B cell (primary cell): ENCODE results near the gene TMEM30A. TPM values are rescaled to one million over a fixed set of nuclear protein-coding genes. Genes with fewer than 3 reads are reported as not detected.

Source experiments
- ATAC-seq: fragments of 200-7000 bp; cut with Tn5 transposase; one replicate; pipeline ENCODE4 v1.10.0; 2021; ENCODE audit warnings: low read depth, mild to moderate bottlenecking, moderate number of reproducible peaks, moderate library complexity
- CTCF ChIA-PET: fragments of 350-600 bp; sonication (Branson Sonifier 250); formaldehyde crosslinking; loops from one replicate; lab custom pipeline; 2021; ENCODE audit warnings: antibody characterized with exemption, inconsistent platforms; lab: Charles Lee
- POLR2A ChIA-PET: fragments of 350-600 bp; sonication (Branson Sonifier 250); formaldehyde crosslinking; loops from one replicate; lab custom pipeline; 2021; ENCODE audit warnings: antibody characterized with exemption; lab: Charles Lee
- DNase-seq: peaks from one replicate; pipeline ENCODE4 v3.0.0; 2013
- H2AFZ ChIP-seq: 2 replicates; pipeline ENCODE4 v1.6.1; 2012; ENCODE audit warnings: mild to moderate bottlenecking, low read depth, low read length; ENCODE audit not compliant: insufficient read depth, poor library complexity, severe bottlenecking
- H3K27ac ChIP-seq, 2 donors: 1 replicate in 1 of 2; 2 replicates in 1 of 2; pipeline ENCODE4 v1.5.1; 2012 to 2013; ENCODE audit warnings: low read length in 2 of 2, mild to moderate bottlenecking in 2 of 2, moderate library complexity in 1 of 2
- H3K27me3 ChIP-seq, 4 experiments: fragments of 200-600 bp in 1 of 4; sonication (generic) in 1 of 4; replicated peaks in 1 of 4; 1 replicate in 2 of 4; 2 replicates in 2 of 4; pipeline versions ENCODE4 v1.6.1 to v1.7.0; 2013 to 2016; ENCODE audit warnings: low read length in 3 of 4, mild to moderate bottlenecking in 2 of 4, mixed read lengths in 1 of 4, moderate library complexity in 1 of 4; ENCODE audit not compliant: insufficient read depth in 4 of 4, control insufficient read depth in 3 of 4; ENCODE audit errors: control extremely low read depth in 1 of 4
- H3K36me3 ChIP-seq, 2 experiments: replicated peaks in 1 of 2; 1 replicate in 1 of 2; 2 replicates in 1 of 2; pipeline versions ENCODE4 v1.6.1 to v1.7.1; 2013; ENCODE audit warnings: low read length in 1 of 2; ENCODE audit not compliant: insufficient read depth in 2 of 2, control insufficient read depth in 1 of 2; ENCODE audit errors: control extremely low read depth in 1 of 2, extremely low read depth in 1 of 2
- H3K4me1 ChIP-seq, 2 donors: fragments of 200-600 bp in 1 of 2; sonication (generic) in 1 of 2; 1 replicate in 1 of 2; 2 replicates in 1 of 2; pipeline versions ENCODE4 v1.5.1 to v1.6.1; 2013 to 2017; ENCODE audit warnings: low read length in 2 of 2; ENCODE audit not compliant: control insufficient read depth in 2 of 2, insufficient read depth in 2 of 2
- H3K4me2 ChIP-seq: replicated peaks from 2 replicates; pipeline ENCODE3; 2012; ENCODE audit warnings: mild to moderate bottlenecking, low read depth, low read length; ENCODE audit not compliant: poor library complexity, severe bottlenecking
- H3K4me3 ChIP-seq, 5 experiments: fragments of 200-600 bp in 1 of 5; sonication (generic) in 1 of 5; 1 replicate in 3 of 5; 2 replicates in 2 of 5; pipeline versions ENCODE4 v1.5.1 to v1.7.0; 2011 to 2016; ENCODE audit warnings: low read length in 4 of 5, mild to moderate bottlenecking in 4 of 5, low read depth in 2 of 5, control low read depth in 1 of 5, moderate library complexity in 1 of 5; ENCODE audit not compliant: insufficient read depth in 1 of 5; ENCODE audit errors: control extremely low read depth in 1 of 5, extremely low read depth in 1 of 5
- H3K79me2 ChIP-seq: fragments of 200-600 bp; sonication (generic); one replicate; pipeline ENCODE4 v1.6.0; 2016; ENCODE audit warnings: low read length; ENCODE audit not compliant: control insufficient read depth, insufficient read depth
- H3K9ac ChIP-seq: fragments of 200-600 bp; sonication (generic); 2 replicates; pipeline ENCODE4 v1.6.1; 2017; ENCODE audit warnings: mild to moderate bottlenecking, low read length, moderate library complexity
- H3K9me3 ChIP-seq, 3 donors: one replicate each; pipeline versions ENCODE4 v1.6.1 to v1.7.1; 2013; ENCODE audit warnings: low read length in 2 of 3; ENCODE audit not compliant: control insufficient read depth in 2 of 3, insufficient read depth in 1 of 3; ENCODE audit errors: control extremely low read depth in 1 of 3
- H4K20me1 ChIP-seq: 2 replicates; pipeline ENCODE4 v1.6.0; 2012; ENCODE audit warnings: mild to moderate bottlenecking, low read length; ENCODE audit not compliant: insufficient read depth, control insufficient read depth, poor library complexity, severe bottlenecking
- H3K27ac Mint-ChIP-seq: one replicate; pipeline ENCODE4 v1.8.0; 2021; ENCODE audit warnings: mixed read lengths
- H3K27me3 Mint-ChIP-seq: one replicate; pipeline ENCODE4 v1.8.0; 2021; ENCODE audit warnings: mixed read lengths
- H3K4me1 Mint-ChIP-seq: one replicate; pipeline ENCODE4 v1.8.0; 2021; ENCODE audit warnings: mixed read lengths
- H3K4me3 Mint-ChIP-seq: one replicate; pipeline ENCODE4 v1.8.0; 2021; ENCODE audit warnings: mixed read lengths
- H3K9me3 Mint-ChIP-seq: one replicate; pipeline ENCODE4 v1.8.0; 2022; ENCODE audit warnings: mixed read lengths; ENCODE audit not compliant: insufficient read depth
- EZH2 ChIP-seq: IDR thresholded peaks from 2 replicates; pipeline ENCODE4 v1.6.1; 2012; ENCODE audit warnings: borderline replicate concordance, low read depth, mild to moderate bottlenecking, moderate library complexity, low read length; ENCODE audit not compliant: insufficient read depth, poor library complexity, severe bottlenecking
- WGBS: methylation state at CpG from one replicate; pipeline ENCODE4 v1.1.5; 2013; ENCODE audit warnings: missing lambda C conversion rate; ENCODE audit not compliant: insufficient coverage; 5-methylcytosine and 5-hydroxymethylcytosine counted together
- intact Hi-C: fragments of 100-400 bp; cut with micrococcal nuclease; formaldehyde crosslinking; loops from one replicate; pipeline ENCODE4 v1.10.0; 2022
- polyA plus RNA-seq: library from polyadenylated mRNA; depleted of rRNA; stranded (reverse); fragments of >200 nt; gene quantifications from 2 replicates; pipeline ENCODE4 v1.2.3, GENCODE V29; 2012
- total RNA-seq, 2 donors: library from RNA; stranded (reverse); fragments of 120-200 nt in 1 of 2; gene quantifications; 1 replicate in 1 of 2; 2 replicates in 1 of 2; pipeline versions ENCODE4 v1.2.3 to v1.2.4, GENCODE V29; 2013 to 2022
- TF ChIP-seq, protein P1 (sequence below): fragments of 200-600 bp; IDR thresholded peaks from one replicate; pipeline ENCODE4 v1.8.0; 2022; ENCODE audit warnings: antibody characterized with exemption, mild to moderate bottlenecking

Gene TMEM30A
- total and polyA plus RNA-seq, 2 donors (not counting 1 experiment from before 2014, with no cell fraction given) = 4.7 to 53.9 TPM

DNA sequence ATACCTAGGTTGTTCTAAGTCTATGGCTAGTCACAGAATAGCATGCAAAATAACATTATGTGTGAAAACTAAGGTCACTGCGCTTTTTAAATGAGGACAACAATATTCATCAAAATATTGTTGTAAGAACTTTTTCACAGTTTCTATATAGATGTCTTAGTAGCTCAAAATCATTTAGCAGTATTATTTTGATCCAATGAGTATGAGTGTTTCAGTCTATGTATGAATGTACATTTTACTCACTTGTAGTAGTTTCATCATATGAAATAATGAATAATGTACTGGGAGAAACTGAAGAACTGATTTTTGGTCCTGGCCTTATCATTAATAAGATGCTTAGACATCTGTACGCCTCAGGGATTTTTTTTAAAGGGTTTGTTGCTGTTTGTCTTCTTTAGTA, 16.5 kb upstream of the TMEM30A start:
- ATAC-seq = no peak

DNA sequence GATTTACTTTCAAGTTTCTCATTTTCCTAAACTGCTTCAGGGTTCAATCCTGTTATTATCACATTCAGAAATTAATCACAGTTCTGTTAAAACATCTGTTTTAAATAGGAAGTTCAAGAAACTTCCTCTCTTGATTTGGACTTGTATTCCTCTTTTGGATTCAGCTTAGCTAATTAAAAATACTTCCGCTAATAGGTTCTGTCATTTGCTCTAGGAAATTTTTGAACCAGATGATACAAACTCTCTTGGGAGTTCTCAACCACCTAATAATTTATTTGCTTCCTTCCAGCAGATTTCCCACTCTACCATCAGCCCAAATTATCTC, 15.9 kb upstream of the TMEM30A start:
- Mint-ChIP-seq H3K27ac (no peak overlapping the region), H3K27me3 (peaks cover 11% of the 10 kb centered on the region), H3K4me1 (no peaks in the 10 kb centered on the region), H3K4me3 (no peak overlapping the region), H3K9me3 (no peaks in the 10 kb centered on the region)
- no peak for TF ChIP-seq EZH2
- TF ChIP-seq, protein P1, sequence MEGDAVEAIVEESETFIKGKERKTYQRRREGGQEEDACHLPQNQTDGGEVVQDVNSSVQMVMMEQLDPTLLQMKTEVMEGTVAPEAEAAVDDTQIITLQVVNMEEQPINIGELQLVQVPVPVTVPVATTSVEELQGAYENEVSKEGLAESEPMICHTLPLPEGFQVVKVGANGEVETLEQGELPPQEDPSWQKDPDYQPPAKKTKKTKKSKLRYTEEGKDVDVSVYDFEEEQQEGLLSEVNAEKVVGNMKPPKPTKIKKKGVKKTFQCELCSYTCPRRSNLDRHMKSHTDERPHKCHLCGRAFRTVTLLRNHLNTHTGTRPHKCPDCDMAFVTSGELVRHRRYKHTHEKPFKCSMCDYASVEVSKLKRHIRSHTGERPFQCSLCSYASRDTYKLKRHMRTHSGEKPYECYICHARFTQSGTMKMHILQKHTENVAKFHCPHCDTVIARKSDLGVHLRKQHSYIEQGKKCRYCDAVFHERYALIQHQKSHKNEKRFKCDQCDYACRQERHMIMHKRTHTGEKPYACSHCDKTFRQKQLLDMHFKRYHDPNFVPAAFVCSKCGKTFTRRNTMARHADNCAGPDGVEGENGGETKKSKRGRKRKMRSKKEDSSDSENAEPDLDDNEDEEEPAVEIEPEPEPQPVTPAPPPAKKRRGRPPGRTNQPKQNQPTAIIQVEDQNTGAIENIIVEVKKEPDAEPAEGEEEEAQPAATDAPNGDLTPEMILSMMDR = no peak
- CTCF ChIA-PET = interaction anchor here (1.5 kb wide), 2 partner anchors 34 to 92 kb away, joined by 4 to 5 read pairs; no protein-coding TSS in a partner anchor
- POLR2A ChIA-PET = no interaction called here
- Histone ChIP-seq H3K9ac (no peak overlapping the region), H3K79me2 (no peaks in the 10 kb centered on the region), H3K27ac (no peak overlapping the region), H3K4me1 (no peaks in the 10 kb centered on the region), H4K20me1 (no peaks in the 10 kb centered on the region), H3K4me2 (no peak overlapping the region), H2AFZ (no peak overlapping the region), H3K27me3 (no peaks in the 10 kb centered on the region), H3K36me3 (no peaks in the 10 kb centered on the region), H3K9me3 (no peaks in the 10 kb centered on the region), H3K4me3 (no peak overlapping the region)
- DNase-seq (no peak), ATAC-seq (no peak)
- 60% methylated on average over 1 of the region's 1 CpG for WGBS
- intact Hi-C loops = no loop called here

More for the DNA sequence above, 16.5 kb upstream of the TMEM30A start:
- Histone ChIP-seq H3K27me3 (no peaks in the 10 kb centered on the region), H3K4me2 (no peak overlapping the region), H2AFZ (no peak overlapping the region), H3K4me1 (no peaks in the 10 kb centered on the region), H3K9me3 (no peaks in the 10 kb centered on the region), H3K9ac (no peak overlapping the region), H3K79me2 (no peaks in the 10 kb centered on the region), H3K36me3 (no peaks in the 10 kb centered on the region), H4K20me1 (no peaks in the 10 kb centered on the region), H3K4me3 (no peak overlapping the region), H3K27ac (no peak overlapping the region)
- TF ChIP-seq EZH2 = no peak
- TF ChIP-seq, protein P1 = no peak
- no CpG with 5 or more reads among the region's 2 CpGs for WGBS
- ChIA-PET CTCF (interaction anchor here (1.5 kb wide), 1 partner anchor 33 kb away, joined by 4 read pairs; no protein-coding TSS in a partner anchor), POLR2A (no interaction called here)
- intact Hi-C loops = no loop called here
- H3K4me3 Mint-ChIP-seq = no peak overlapping the region
- DNase-seq = no peak
- H3K27ac Mint-ChIP-seq = no peak overlapping the region
- H3K4me1 Mint-ChIP-seq = no peaks in the 10 kb centered on the region
- H3K27me3 Mint-ChIP-seq = peaks cover 15% of the 10 kb centered on the region
- H3K9me3 Mint-ChIP-seq = no peaks in the 10 kb centered on the region
